Effector memory CD4-positive, alpha-beta T cell (primary cell): ENCODE results near the gene TMOD1.
"Not testable (repeated sequence)": the region's sequence is repeated elsewhere in the genome, so short reads cannot be mapped to it uniquely, and the experiment has no call there.

Experiments used
- DNase-seq, 3 donors: peaks; one replicate each; pipeline ENCODE4 v3.0.0-alpha.2; 2020
- H3K27ac ChIP-seq: 2 replicates; pipeline ENCODE4 v1.7.0; 2013; ENCODE audit warnings: mild to moderate bottlenecking, low read length, moderate library complexity; ENCODE audit not compliant: insufficient read depth, poor library complexity, severe bottlenecking
- H3K27me3 ChIP-seq: replicated peaks from 2 replicates; pipeline ENCODE4 v1.7.0; 2013; ENCODE audit warnings: mild to moderate bottlenecking, low read length; ENCODE audit not compliant: insufficient read depth, control insufficient read depth, poor library complexity, severe bottlenecking
- H3K36me3 ChIP-seq: 2 replicates; pipeline ENCODE4 v1.7.0; 2013; ENCODE audit warnings: mild to moderate bottlenecking, low read length, moderate library complexity; ENCODE audit not compliant: control insufficient read depth, insufficient read depth
- H3K4me1 ChIP-seq: 2 replicates; pipeline ENCODE4 v1.7.0; 2013; ENCODE audit warnings: low read length, mild to moderate bottlenecking; ENCODE audit not compliant: control insufficient read depth, insufficient read depth, poor library complexity, severe bottlenecking
- H3K4me3 ChIP-seq: 2 replicates; pipeline ENCODE4 v1.7.0; 2013; ENCODE audit warnings: low read length, low read depth, mild to moderate bottlenecking; ENCODE audit not compliant: insufficient read depth, poor library complexity, severe bottlenecking
- H3K9me3 ChIP-seq: 2 replicates; pipeline ENCODE4 v1.7.0; 2013; ENCODE audit warnings: mild to moderate bottlenecking, low read length, moderate library complexity; ENCODE audit not compliant: control insufficient read depth

The TMOD1 gene

DNA sequence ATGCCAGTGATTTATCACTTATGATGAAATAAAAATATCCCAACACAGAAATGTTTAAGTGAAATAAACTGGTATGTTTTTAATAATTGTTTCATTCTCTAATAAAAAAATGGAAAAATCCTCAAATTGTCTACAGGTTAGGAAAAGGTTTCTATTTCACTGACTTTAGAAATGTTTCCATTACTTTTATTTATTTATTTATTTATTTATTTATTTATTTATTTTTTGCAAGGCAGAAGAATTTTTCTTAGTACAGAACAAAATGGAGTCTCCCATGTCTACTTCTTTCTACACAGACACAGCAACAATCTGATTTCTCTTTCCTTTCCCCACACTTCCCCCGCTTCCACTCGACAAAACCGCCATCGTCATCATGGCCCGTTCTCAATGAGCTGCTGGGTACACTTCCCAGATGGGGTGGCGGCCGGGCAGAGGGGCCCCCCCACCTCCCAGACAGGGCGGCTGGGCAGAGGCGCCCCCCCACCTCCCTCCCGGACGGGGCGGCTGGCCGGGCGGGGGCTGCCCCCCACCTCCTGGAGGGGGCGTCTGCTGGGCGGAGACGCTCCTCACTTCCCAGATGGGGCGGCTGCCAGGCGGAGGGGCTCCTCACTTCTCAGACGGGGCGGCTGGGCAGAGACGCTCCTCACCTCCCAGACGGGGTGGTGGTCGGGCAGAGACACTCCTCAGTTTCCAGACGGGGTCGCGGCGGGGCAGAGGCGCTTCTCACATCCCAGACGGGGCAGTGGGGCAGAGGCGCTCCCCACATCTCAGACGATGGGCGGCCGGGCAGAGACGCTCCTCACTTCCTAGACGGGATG is 3.7 kb upstream of the TMOD1 start:
- Histone ChIP-seq H3K4me1 (peaks cover 11% of the 10 kb centered on the region), H3K27me3 (peaks cover 17% of the 10 kb centered on the region)
- H3K9me3 ChIP-seq, H3K36me3 ChIP-seq, H3K4me3 ChIP-seq, H3K27ac ChIP-seq, DNase-seq: not testable (repeated sequence)

- H3K4me3 ChIP-seq, DNase-seq: not testable (repeated sequence)
Measured at GRCh38 chr9:97498846-97499245, 2.6 kb upstream of the TMOD1 start.

DNA sequence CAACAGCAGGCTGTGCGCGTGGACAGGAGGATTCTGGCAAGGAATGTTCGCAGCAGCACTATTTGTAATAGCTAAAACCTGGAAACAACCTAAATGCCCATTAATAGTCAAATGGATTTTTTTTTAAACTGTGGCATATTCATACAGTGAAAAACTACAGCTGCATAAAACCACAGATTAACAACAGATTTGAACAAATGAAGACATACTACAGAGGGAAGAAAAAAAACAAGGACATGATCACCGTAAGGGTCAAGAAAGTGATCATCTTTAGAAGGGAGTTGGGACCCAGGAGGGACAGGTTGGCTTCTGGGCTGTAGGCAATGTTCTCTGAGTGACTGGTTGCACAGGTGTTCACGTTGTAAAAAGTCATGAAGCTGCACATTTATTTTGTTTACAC is 1.2 kb upstream of the TMOD1 start:
- H3K27me3 ChIP-seq = peaks cover 29% of the 10 kb centered on the region
- H3K9me3 ChIP-seq = no peaks in the 10 kb centered on the region
- H3K27ac ChIP-seq = no peak overlapping the region
- peaks cover 15% of the 10 kb centered on the region for H3K4me1 ChIP-seq
- no peak overlapping the region for H3K4me3 ChIP-seq
- DNase-seq = no peak
- H3K36me3 ChIP-seq = peaks cover 9% of the 10 kb centered on the region

More at GRCh38 chr9:97498846-97499245, 2.6 kb upstream of the TMOD1 start:
- not testable (repeated sequence) for H3K36me3 ChIP-seq, H3K27ac ChIP-seq, H3K9me3 ChIP-seq
- Histone ChIP-seq H3K4me1 (peaks cover 15% of the 10 kb centered on the region), H3K27me3 (peaks cover 28% of the 10 kb centered on the region)

DNA sequence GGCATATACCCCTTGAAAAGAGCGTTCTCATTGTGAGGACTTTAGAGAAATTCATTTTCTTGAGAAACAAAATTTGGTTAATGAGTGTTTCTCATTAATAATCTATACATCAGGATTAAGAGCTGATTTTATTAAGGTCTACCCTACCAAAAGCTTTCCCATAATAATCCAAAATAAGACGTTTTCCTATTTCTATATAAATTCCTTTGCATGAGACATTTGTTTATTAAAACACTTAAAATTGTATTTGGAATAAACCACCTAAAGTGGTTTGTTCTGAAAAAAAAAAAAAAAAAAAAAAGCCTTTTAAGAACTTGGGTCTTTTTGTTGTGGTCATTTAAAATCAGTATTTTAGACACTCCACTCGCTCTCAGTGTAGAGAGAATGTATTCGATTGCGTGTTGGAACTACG is 695 bp upstream of the TMOD1 start:
- Histone ChIP-seq H3K4me3 (peak overlapping the region; percentile 22), H3K27me3 (peaks cover 29% of the 10 kb centered on the region), H3K36me3 (peaks cover 5% of the 10 kb centered on the region), H3K27ac (no peak overlapping the region), H3K4me1 (peaks cover 15% of the 10 kb centered on the region), H3K9me3 (no peaks in the 10 kb centered on the region)
- DNase-seq = no peak

DNA sequence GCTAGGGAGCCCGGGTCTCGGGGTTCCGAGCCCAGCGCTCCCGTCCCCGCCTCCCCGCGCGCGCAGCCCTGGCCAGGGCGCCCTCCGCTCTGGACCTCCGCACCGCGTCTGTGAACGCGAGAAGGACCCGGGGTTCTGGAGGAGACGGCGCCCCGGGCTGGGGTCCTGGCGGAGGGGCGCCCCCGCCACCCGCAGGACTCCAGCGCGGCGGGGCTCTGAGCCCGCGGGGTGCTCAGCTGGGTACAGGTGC is 431 bp downstream of the TMOD1 start:
- Histone ChIP-seq H3K27me3 (peaks cover 29% of the 10 kb centered on the region), H3K9me3 (no peaks in the 10 kb centered on the region), H3K4me1 (peaks cover 15% of the 10 kb centered on the region), H3K4me3 (peak overlapping the region; percentile 52), H3K36me3 (no peaks in the 10 kb centered on the region), H3K27ac (no peak overlapping the region)
- no peak for DNase-seq

DNA sequence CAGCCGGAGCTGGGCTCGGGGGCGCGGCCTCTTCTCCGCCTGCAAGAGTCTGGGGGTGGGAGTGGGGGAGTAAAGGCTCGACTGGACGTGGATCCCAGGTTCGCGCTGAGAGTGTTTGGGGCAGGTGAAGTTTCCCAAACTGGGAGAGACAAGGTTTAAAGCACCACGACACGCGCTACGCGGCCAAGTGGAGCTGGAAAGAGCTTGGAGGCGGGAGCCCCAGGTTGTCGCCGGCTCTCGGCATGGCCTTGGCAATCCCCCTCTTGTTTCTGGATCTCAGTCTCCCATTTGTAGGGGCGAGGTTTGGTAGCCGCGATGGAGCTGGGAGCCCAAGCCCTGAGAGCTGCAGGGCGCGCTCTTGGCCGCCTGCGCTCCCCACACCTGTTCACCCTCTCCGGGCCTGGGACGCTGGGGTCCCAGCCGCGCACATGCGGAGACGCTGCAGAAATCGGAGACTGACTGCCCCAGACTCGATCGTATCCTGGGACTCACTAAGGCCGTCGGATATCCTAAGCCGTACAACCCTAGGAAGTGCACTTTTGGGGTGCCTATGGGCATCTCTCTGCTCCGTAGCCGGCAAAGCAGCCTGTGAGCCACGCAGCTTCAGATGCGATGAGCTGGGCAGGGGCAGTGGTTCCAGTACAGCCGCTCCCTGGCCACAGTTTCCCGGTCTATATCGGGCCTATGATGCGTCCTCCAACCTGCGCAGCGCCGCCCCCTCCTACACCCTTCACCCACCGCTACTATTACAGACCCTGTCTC is 937 bp downstream of the TMOD1 start:
- H3K36me3 ChIP-seq = no peaks in the 10 kb centered on the region
- H3K4me3 ChIP-seq = peak overlapping the region; percentile 52
- H3K4me1 ChIP-seq = peaks cover 15% of the 10 kb centered on the region
- no peak overlapping the region for H3K27ac ChIP-seq
- H3K9me3 ChIP-seq = no peaks in the 10 kb centered on the region
- DNase-seq = no peak
- H3K27me3 ChIP-seq = peaks cover 29% of the 10 kb centered on the region

DNA sequence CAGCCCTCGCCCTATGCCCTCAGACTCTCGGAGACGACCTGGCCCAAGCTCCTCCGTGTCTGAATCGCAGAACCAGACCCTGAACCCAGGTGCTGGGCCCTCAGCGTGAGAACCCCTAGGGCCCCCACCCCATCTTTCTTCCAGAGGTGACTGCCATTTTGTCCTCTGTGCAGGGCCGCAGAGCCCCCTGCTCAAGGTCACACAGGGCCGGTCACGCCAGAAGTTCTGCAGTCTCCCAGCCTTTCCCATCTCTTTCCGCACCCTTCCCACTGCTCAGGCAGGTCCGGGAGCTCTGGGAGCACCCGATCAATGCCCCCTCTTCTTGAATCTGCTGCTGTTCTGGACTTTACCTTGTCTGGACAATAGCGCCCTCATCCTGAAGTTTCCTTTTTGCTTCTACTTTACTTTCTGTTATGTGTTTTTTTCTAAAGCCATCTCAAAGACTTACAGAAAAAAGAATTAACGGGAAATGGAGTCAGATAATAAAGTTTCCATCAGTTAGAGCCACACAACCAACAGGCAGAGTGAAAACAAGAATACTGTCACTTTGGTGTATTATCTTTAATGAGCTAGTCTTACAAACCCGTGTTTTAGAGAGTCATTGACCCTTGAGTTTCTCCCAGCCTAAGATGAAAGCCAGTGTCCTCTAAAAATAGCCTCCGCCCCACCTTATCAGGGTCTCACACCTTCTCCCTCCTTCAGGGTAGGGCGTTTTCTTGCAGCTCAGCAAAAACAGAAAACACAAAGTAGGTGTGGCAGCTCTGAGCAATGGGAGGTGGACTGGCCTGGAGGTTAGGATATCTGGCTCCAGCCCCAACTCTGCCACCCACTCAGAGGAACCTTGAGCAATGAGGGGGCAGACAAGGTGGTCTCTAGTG is 1.8 kb downstream of the TMOD1 start:
- no peak overlapping the region for H3K27ac ChIP-seq
- no peak for DNase-seq
- H3K36me3 ChIP-seq = no peaks in the 10 kb centered on the region
- H3K27me3 ChIP-seq = peaks cover 29% of the 10 kb centered on the region
- H3K4me1 ChIP-seq = peaks cover 15% of the 10 kb centered on the region
- H3K4me3 ChIP-seq = no peak overlapping the region
- H3K9me3 ChIP-seq = no peaks in the 10 kb centered on the region

DNA sequence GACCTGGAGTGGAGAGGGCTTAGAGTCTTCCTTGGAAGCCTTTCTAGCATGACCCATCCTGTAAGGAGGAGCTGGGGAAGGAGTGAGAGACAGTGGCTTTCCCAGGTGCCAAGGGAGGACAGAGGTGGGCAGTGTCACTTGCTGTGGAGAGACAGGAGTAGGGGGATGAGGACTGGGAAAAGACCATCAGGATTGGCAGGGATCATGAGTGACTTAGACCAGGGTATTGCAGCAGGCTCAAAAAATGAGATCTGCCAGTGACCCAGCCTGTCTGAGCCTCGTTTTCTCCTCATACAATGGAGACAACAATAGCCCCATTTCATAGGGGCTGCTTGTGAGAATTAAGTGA is 2.4 kb downstream of the TMOD1 start:
- Histone ChIP-seq H3K9me3 (no peaks in the 10 kb centered on the region), H3K27ac (no peak overlapping the region), H3K4me3 (no peak overlapping the region), H3K27me3 (peaks cover 29% of the 10 kb centered on the region), H3K36me3 (no peaks in the 10 kb centered on the region), H3K4me1 (peaks cover 15% of the 10 kb centered on the region)
- DNase-seq = no peak

DNA sequence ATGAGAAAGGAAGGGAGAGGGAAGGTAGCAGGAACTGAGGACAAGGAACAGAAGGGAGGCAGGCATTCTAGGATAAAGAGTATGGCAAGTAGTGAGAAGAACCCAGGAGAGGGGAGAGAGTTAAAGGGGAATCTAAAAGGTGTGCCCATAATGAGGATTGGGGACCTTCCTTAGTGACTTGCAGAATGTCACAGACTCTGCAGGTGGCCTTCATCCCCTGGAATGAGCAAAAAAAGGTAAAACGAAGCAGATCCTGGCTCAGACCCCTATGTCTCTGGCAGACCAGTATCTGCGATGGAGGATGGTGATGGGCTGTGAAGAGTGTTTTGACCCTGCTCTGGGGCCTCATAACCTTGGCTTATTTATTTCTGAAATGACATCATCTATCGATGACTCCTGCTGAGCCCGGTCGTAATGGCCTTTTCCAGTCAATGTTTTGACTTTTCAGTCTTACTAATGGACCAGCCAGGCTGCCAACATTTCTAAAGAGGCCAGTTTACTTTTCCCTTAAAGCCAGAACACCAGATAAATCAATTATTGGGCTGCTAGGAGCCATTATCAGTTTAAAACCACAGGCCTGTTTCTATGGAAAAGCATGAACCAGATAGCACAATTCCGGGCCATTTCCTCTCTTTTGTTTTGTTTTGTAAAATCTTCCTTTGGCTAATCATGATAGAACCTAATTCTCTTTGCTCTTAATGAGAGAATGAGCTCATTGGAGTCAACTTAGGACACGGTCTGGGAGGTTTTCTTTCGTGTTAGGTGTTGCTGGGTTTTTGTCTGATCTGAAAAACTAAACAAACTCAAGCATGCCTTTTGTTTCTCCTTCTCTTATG is 3.1 kb downstream of the TMOD1 start:
- Histone ChIP-seq H3K4me3 (no peak overlapping the region), H3K4me1 (peaks cover 15% of the 10 kb centered on the region), H3K36me3 (no peaks in the 10 kb centered on the region), H3K9me3 (no peaks in the 10 kb centered on the region), H3K27ac (no peak overlapping the region), H3K27me3 (peaks cover 29% of the 10 kb centered on the region)
- DNase-seq = no peak
